ES-I3 (cell line): ENCODE measurements around the gene SMARCA4.
"Not testable (repeated sequence)": the region's sequence is repeated elsewhere in the genome, so short reads cannot be mapped to it uniquely, and the experiment has no call there.

Source experiments
- H3K36me3 ChIP-seq: 2 replicates; pipeline ENCODE4 v1.6.1; 2013; ENCODE audit warnings: mild to moderate bottlenecking, low read length, control low read depth, moderate library complexity; ENCODE audit not compliant: insufficient read depth
- H3K4me1 ChIP-seq: 2 replicates; pipeline ENCODE4 v1.6.1; 2013; ENCODE audit warnings: mild to moderate bottlenecking, control low read depth, low read length; ENCODE audit not compliant: insufficient read depth
- H3K9ac ChIP-seq: 2 replicates; pipeline ENCODE4 v1.6.1; 2013; ENCODE audit warnings: low read depth, mild to moderate bottlenecking, low read length, moderate library complexity
- H3K9me3 ChIP-seq: 2 replicates; pipeline ENCODE4 v1.6.1; 2013; ENCODE audit warnings: mild to moderate bottlenecking, low read length, moderate library complexity; ENCODE audit not compliant: control insufficient read depth, insufficient read depth

Gene SMARCA4

DNA sequence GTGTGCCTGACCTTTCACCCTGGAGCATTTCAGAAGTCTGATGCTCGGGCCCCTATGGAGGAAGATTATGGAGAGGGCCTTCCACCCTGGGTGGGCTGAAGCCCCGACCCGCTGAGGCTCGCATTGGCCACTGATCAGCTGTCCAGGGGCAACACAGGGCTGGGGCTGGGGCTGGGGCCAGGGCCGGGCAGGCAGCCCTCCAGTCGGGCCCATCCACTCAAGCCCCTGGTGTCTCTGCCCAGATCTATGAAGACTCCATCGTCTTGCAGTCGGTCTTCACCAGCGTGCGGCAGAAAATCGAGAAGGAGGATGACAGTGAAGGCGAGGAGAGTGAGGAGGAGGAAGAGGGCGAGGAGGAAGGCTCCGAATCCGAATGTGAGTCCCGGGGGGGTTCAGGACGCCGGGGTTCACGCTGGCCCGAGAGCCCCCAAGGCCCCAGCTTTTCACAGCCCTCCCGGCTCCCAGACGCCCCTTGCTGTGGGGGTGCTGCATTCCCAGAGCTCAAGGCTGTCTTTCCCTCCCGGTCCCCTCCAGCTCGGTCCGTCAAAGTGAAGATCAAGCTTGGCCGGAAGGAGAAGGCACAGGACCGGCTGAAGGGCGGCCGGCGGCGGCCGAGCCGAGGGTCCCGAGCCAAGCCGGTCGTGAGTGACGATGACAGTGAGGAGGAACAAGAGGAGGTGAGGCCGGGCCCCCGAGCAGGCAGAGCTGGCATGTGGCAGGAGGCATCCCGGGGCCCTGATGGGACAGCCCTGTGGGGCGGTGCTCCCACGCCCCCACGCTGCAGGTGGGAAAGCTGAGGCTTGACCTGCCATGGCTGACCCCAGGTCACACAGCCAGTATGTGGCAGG is 98.9 kb downstream of the SMARCA4 start:
- peaks cover 4% of the 10 kb centered on the region for H3K36me3 ChIP-seq
- H3K9me3 ChIP-seq, result no peaks in the 10 kb centered on the region
- H3K9ac ChIP-seq, result no peak overlapping the region
- no peaks in the 10 kb centered on the region for H3K4me1 ChIP-seq

- Histone ChIP-seq H3K9me3 (no peaks in the 10 kb centered on the region), H3K4me1 (no peaks in the 10 kb centered on the region), H3K36me3 (peaks cover 4% of the 10 kb centered on the region), H3K9ac (no peak overlapping the region)
These were observed 101.1 kb downstream of the SMARCA4 start for GRCh38 chr19:11061952-11062351.

DNA sequence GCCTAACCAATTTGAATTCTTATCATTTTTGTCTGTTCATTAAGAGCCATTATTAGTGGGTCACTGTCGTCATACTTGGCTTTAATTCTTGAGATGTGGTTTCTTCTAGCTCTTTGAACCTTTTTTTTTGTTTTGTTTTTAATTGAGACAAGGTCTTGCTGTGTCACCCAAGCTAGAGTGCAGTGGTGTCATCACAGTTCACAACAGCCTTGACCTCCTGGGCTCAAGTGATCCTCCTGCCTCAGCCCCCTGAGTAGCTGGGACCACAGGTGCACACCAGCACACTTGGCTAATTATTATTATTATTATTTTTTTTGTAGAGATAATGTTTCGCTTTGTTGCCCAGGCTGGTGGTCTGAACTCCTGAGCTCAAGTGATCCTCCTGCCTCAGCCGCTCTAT is 102.6 kb downstream of the SMARCA4 start:
- Histone ChIP-seq H3K9ac (no peak overlapping the region), H3K36me3 (peaks cover 4% of the 10 kb centered on the region), H3K9me3 (no peaks in the 10 kb centered on the region), H3K4me1 (no peaks in the 10 kb centered on the region)

GRCh38 chr19:11064831-11065303 is 104.0 kb downstream of the SMARCA4 start:
- Histone ChIP-seq H3K9ac (no peak overlapping the region), H3K9me3 (no peaks in the 10 kb centered on the region), H3K4me1 (no peaks in the 10 kb centered on the region), H3K36me3 (peaks cover 4% of the 10 kb centered on the region; the same call in 1 of the 2 replicates)

DNA sequence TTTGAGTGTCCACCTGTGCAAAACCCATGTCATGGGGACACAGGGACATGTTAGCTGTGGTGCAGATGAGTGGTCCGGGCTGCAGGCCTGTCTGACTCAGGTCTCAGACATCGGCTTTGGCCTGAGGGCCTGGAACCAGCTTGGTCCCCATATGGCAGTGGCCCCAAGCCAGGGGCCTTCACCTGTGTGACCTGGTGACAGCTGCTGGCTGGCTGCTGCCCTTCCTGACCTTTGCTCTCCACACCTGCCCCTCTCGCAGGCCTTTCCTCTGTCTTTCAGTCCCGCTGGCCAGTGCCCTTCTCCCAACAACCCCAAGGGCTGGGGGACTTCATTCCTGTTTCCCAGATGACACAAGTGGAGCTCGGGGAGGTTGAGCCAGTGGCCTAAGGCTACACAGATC is 105.5 kb downstream of the SMARCA4 start:
- H3K36me3 ChIP-seq, result peaks cover 4% of the 10 kb centered on the region

DNA sequence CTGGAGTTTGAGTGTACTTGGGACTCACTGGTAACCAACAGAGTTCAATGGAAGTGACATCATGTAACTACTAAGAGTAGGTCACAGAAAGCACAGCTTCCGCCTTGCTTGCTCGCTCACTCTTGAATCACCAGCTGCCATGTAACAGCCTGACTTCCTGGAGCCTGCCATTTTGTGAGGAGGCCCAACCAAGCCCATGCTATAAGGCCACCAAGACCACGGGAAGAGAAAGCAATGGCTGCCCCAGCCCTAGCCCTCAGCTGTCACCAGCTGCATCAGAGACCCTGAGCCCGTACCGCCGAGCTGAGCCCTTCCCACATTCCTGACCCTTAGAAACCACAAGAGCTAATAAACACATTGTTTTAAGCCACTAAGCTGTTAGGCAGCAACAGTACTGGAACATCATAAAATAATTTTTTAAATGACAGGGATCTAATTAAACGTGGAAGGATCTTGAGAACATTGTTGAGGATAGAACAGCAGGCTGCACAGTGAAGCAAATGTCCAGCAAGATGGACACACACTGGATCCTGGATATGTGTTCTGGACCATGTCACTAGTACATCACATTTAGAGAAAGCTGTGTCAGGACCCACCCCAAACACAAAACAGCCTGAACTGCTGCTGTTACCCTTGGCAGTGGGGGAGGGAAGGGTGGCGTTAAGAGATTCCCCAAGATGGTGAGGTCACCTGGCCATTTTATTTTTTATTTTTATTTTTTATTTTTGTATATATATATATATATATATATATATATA is 106.7 kb downstream of the SMARCA4 start:
- Histone ChIP-seq H3K9me3 (no peaks in the 10 kb centered on the region), H3K4me1 (no peaks in the 10 kb centered on the region), H3K9ac (no peak overlapping the region), H3K36me3 (no peaks in the 10 kb centered on the region; the same call in 1 of the 2 replicates)

More for the DNA sequence above, 105.5 kb downstream of the SMARCA4 start:
- no peak overlapping the region for H3K9ac ChIP-seq
- H3K4me1 ChIP-seq, result no peaks in the 10 kb centered on the region
- no peaks in the 10 kb centered on the region for H3K9me3 ChIP-seq

DNA sequence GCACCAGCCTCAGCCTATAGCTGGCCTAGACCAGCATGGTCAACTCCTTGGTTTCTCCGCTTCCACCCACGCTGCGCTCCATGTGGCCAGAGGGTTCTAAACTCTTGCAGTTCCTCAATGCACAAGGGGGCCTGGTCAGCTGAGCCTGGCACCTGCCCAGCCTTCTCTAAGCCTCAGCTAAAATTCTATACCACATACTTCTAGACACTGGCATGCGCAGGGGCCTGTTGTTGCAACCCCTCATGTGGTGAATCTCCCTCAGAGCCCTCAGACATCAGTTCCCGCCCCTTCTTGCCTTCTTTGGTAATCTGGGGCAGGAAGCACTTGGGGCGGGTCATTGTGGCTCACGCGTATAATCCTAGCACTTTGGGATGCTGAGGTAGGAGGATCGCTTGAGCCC is 108.7 kb downstream of the SMARCA4 start:
- no peaks in the 10 kb centered on the region for H3K4me1 ChIP-seq
- H3K36me3 ChIP-seq, result no peaks in the 10 kb centered on the region; the same call in 1 of the 2 replicates
- no peak overlapping the region for H3K9ac ChIP-seq
- no peaks in the 10 kb centered on the region for H3K9me3 ChIP-seq

DNA sequence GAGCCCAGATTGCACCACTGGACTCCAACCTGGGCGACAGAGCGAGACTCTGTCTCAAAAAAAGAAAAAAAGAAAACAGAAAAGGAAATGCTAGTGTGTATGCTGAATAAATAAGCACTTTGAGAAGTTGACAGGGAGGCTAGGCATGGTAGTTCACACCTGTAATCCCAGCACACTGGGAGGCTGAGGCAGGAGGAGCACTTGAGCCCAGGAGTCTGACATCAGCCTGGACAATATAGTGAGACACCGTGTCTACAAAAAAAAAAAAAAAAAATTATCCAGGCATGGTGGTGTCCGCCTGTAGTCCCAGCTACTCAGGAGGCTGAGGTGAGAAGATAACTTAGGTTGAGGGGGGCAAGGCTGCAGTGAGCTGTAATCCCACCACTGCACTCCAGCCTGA is 109.3 kb downstream of the SMARCA4 start:
- Histone ChIP-seq H3K4me1 (no peaks in the 10 kb centered on the region), H3K9ac (no peak overlapping the region), H3K36me3 (no peaks in the 10 kb centered on the region; the same call in 1 of the 2 replicates), H3K9me3 (no peaks in the 10 kb centered on the region)

GRCh38 chr19:11073568-11073967 is 112.7 kb downstream of the SMARCA4 start:
- Histone ChIP-seq H3K36me3 (no peaks in the 10 kb centered on the region; the same call in 1 of the 2 replicates), H3K9ac (no peak overlapping the region)

GRCh38 chr19:11076792-11077191 is 116.0 kb downstream of the SMARCA4 start:
- H3K4me1 ChIP-seq, H3K9me3 ChIP-seq, H3K36me3 ChIP-seq, H3K9ac ChIP-seq: not testable (repeated sequence)

More at GRCh38 chr19:11073568-11073967, 112.7 kb downstream of the SMARCA4 start:
- H3K9me3 ChIP-seq, result no peaks in the 10 kb centered on the region
- H3K4me1 ChIP-seq, result no peaks in the 10 kb centered on the region

- Histone ChIP-seq H3K9me3 (no peaks in the 10 kb centered on the region), H3K4me1 (no peaks in the 10 kb centered on the region), H3K36me3 (no peaks in the 10 kb centered on the region), H3K9ac (no peak overlapping the region)
These were observed 118.1 kb downstream of the SMARCA4 start for GRCh38 chr19:11078893-11079292.

DNA sequence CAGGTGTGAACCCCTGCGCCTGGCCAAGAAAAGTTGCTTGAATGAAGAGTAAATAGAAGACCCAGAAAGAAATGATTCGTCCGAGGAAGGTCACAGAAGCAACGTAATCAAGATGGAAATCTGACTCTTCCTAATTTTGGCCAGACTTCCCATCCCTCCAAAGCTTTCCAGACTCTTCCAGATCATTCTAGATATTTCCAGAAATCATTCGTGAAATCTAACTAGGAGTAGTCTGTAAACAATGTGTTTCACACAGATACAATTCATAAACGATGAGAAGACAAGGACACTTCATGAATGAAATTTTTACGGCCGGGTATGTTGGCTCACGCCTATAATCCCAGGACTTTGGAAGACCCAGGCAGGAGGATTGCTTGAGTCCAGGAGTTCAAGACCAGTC is 119.2 kb downstream of the SMARCA4 start:
- Histone ChIP-seq H3K4me1 (no peaks in the 10 kb centered on the region), H3K9me3 (no peaks in the 10 kb centered on the region), H3K36me3 (no peaks in the 10 kb centered on the region), H3K9ac (no peak overlapping the region)

DNA sequence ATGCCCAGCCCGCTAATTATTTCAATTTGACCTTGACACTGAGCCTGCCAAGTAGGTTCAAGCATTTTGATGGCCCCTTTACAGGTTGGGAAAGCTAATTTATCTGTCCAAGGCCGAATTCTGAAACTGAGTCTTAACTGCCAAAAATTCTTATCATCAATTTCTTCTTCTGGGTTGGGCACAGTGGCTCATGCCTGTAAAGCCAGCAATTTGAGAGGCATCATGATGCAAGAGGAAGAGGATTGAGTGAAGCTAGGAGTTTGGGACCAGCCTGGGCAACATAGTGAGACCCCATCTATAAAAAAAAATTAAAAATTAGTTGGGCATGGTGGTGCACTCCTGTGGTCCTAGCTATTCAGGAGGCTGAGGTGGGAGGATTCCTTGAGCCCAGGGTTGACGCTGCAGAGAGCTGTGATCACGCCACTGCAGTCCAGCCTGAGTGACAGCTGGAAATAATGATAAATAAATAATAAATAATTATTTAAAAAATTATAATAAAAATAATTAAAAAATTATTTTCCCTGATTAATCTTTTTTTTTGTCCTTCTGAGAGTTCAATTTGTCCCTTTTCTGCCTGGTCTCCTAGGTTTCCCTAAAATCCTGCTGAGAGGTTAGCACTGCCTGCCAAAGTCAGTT is 127.2 kb downstream of the SMARCA4 start:
- Histone ChIP-seq H3K9ac (peak overlapping the region; percentile 84; the same call in 1 of the 2 replicates), H3K4me1 (peaks cover 11% of the 10 kb centered on the region)

More for the DNA sequence above, 127.2 kb downstream of the SMARCA4 start:
- peaks cover 5% of the 10 kb centered on the region; the same call in 1 of the 2 replicates for H3K36me3 ChIP-seq
- H3K9me3 ChIP-seq, result no peaks in the 10 kb centered on the region; the same call in 1 of the 2 replicates
